Parathyroid adenoma (tissue), 2 donors: ENCODE measurements around the gene RNH1.
A peak's percentile ranks its signal among the peaks of the same experiment; 100 is the strongest.

Experiments
- H2AFZ ChIP-seq: fragments of 300-600 bp; sonication (generic); one replicate; pipeline ENCODE4 v1.7.0; 2017; ENCODE audit warnings: antibody characterized with exemption, mild to moderate bottlenecking
- H3K27ac ChIP-seq: fragments of 300-600 bp; sonication (generic); one replicate; pipeline ENCODE4 v1.7.0; 2017
- H3K27me3 ChIP-seq: fragments of 300-600 bp; sonication (generic); one replicate; pipeline ENCODE4 v1.7.0; 2017; ENCODE audit warnings: low read length; ENCODE audit not compliant: control insufficient read depth, insufficient read depth
- H3K36me3 ChIP-seq: fragments of 300-600 bp; sonication (generic); one replicate; pipeline ENCODE4 v1.7.0; 2017; ENCODE audit warnings: low read length; ENCODE audit not compliant: control insufficient read depth, insufficient read depth
- H3K4me1 ChIP-seq: fragments of 300-600 bp; sonication (generic); one replicate; pipeline ENCODE4 v1.7.0; 2017; ENCODE audit warnings: control low read depth
- H3K4me2 ChIP-seq: fragments of 300-600 bp; sonication (generic); one replicate; pipeline ENCODE4 v1.7.0; 2017; ENCODE audit warnings: low read length
- H3K4me3 ChIP-seq: fragments of 300-600 bp; sonication (generic); one replicate; pipeline ENCODE4 v1.7.0; 2017; ENCODE audit warnings: low read depth, low read length
- H3K79me2 ChIP-seq: fragments of 300-600 bp; sonication (generic); one replicate; pipeline ENCODE4 v1.7.0; 2017; ENCODE audit warnings: control low read depth
- H3K9ac ChIP-seq: fragments of 300-600 bp; sonication (generic); one replicate; pipeline ENCODE4 v1.7.0; 2017; ENCODE audit warnings: mild to moderate bottlenecking
- H3K9me3 ChIP-seq: fragments of 300-600 bp; sonication (generic); one replicate; pipeline ENCODE4 v1.7.0; 2017; ENCODE audit warnings: low read length; ENCODE audit not compliant: control insufficient read depth
- TF ChIP-seq, protein P1 (sequence below): fragments of 300-600 bp; sonication (generic); IDR thresholded peaks from one replicate; pipeline ENCODE4 v1.7.0; 2017; ENCODE audit warnings: antibody characterized with exemption, mild to moderate bottlenecking
- donor health status: primary hyperparathyroidism.

RNH1 gene

DNA sequence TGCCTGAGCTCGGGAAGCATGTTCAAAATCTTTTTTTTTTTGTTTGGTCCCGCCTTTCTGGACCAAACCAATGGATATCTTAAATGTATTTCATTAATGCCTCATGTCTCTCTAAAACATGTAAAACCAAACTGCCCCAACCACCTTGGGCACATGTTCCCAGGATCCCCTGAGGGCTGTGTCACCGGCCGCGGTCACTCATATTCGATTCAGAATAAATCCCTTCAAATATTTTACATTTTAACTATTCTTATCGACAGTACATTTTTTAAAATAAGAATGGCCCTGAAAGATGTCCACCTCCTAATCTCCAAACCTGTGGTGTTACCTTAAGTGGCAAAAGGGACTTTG, 2.1 kb downstream of the RNH1 start:
- H3K79me2 ChIP-seq, result peaks cover 12% of the 10 kb centered on the region
- no peaks in the 10 kb centered on the region for H3K9me3 ChIP-seq
- peak overlapping the region; percentile 9 for H3K4me3 ChIP-seq
- H3K27ac ChIP-seq, result no peak overlapping the region
- H2AFZ ChIP-seq, result no peak overlapping the region
- H3K36me3 ChIP-seq, result no peaks in the 10 kb centered on the region
- no peak overlapping the region for H3K4me2 ChIP-seq
- H3K4me1 ChIP-seq, result no peaks in the 10 kb centered on the region
- no peak overlapping the region for H3K9ac ChIP-seq
- TF ChIP-seq, protein P1, sequence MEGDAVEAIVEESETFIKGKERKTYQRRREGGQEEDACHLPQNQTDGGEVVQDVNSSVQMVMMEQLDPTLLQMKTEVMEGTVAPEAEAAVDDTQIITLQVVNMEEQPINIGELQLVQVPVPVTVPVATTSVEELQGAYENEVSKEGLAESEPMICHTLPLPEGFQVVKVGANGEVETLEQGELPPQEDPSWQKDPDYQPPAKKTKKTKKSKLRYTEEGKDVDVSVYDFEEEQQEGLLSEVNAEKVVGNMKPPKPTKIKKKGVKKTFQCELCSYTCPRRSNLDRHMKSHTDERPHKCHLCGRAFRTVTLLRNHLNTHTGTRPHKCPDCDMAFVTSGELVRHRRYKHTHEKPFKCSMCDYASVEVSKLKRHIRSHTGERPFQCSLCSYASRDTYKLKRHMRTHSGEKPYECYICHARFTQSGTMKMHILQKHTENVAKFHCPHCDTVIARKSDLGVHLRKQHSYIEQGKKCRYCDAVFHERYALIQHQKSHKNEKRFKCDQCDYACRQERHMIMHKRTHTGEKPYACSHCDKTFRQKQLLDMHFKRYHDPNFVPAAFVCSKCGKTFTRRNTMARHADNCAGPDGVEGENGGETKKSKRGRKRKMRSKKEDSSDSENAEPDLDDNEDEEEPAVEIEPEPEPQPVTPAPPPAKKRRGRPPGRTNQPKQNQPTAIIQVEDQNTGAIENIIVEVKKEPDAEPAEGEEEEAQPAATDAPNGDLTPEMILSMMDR, result no peak
- no peaks in the 10 kb centered on the region for H3K27me3 ChIP-seq

DNA sequence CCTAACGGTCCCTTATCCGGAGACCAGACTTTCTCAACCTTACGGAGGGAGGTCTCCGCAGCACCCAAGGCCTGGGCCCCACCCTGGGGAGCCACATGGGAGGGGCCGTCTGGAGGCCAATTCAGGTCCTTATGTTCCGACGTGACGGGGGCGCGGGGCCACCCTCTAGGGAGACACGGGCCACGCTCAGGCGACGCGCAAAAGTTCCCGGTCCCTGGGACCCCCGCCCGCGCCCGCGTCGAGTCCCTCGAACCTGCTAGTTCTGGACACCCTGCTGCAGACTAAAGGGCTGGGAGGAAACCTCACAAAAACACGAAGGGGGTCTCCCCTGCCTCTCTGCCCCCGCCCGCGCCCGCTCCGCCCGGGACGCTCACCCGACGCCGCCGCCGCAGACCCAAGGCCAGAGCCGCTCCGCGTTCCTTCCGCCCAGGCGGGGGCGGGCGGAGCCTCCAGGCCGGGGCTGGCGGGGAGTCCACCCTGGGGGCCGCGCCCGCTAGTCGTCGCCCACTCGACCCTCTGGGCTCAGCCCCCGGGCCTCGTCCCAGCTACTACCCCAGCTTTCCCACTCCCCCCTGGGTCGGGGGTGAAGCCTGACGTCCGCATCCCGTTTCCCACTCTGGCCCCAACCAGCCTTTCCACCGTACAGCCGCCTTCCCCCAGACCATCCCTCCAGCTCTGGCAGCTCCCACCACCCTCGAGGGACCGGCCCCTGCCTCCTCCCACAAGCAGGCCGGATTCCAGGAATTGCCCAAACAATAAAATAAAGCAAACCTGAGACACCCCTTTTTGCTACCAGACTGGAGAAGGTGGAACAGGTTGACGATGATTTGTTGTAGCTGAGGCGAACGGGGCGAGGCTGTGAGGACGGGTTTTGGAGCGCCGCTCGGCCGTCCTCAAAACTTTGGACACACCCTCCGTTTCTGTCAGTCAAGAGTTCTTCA, 2.7 kb downstream of the RNH1 start:
- Histone ChIP-seq H3K9me3 (no peaks in the 10 kb centered on the region), H3K9ac (no peak overlapping the region), H3K36me3 (no peaks in the 10 kb centered on the region), H3K79me2 (peaks cover 12% of the 10 kb centered on the region), H2AFZ (no peak overlapping the region), H3K4me3 (peak overlapping the region; percentile 9), H3K4me2 (peak overlapping the region; percentile 31), H3K27me3 (no peaks in the 10 kb centered on the region), H3K27ac (no peak overlapping the region), H3K4me1 (no peaks in the 10 kb centered on the region)
- TF ChIP-seq, protein P1, result no peak

DNA sequence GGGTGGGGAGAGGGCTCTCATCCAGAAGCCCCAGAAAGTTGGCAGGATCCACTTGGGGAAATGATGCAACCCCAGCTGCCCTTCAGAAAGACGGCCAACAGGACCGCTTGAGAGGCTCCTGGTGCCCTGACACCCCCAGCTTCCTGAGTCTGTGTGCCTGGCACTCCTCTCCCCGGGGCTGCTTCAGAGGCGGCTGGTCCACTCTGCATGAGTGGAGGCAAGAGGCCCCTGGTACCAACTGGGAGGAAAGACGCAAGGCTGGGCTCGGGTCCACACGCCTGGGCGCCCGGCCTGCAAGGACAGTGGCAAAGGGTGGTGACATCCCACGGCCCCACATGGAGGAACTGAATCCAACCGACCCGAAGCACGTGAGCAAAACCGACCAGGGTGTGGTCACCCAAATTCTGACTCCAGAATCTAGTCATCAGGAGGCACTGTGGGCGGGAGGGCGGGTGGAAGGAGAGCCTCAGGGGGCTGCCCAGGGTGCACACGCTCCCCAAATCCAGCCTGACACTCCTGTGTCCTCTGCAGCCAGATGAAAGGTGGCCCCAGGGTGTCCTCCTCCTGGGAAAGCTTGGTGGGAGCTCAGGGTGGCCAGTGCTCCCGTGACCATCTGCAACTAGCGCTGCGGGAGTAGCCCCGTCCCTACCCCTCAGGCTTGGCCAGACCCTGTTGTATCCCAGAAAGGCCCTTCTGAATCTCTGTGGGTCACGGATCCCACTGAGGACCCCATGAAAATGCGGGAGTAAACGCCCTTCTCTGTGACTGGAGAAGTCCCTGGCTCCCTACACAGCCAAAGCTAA, 3.7 kb downstream of the RNH1 start:
- Histone ChIP-seq H3K4me3 (no peak overlapping the region), H3K9ac (no peak overlapping the region), H3K4me1 (peaks cover 8% of the 10 kb centered on the region), H2AFZ (no peak overlapping the region), H3K4me2 (no peak overlapping the region), H3K27me3 (no peaks in the 10 kb centered on the region), H3K9me3 (no peaks in the 10 kb centered on the region), H3K79me2 (peaks cover 12% of the 10 kb centered on the region), H3K27ac (no peak overlapping the region), H3K36me3 (no peaks in the 10 kb centered on the region)
- TF ChIP-seq, protein P1, result no peak

DNA sequence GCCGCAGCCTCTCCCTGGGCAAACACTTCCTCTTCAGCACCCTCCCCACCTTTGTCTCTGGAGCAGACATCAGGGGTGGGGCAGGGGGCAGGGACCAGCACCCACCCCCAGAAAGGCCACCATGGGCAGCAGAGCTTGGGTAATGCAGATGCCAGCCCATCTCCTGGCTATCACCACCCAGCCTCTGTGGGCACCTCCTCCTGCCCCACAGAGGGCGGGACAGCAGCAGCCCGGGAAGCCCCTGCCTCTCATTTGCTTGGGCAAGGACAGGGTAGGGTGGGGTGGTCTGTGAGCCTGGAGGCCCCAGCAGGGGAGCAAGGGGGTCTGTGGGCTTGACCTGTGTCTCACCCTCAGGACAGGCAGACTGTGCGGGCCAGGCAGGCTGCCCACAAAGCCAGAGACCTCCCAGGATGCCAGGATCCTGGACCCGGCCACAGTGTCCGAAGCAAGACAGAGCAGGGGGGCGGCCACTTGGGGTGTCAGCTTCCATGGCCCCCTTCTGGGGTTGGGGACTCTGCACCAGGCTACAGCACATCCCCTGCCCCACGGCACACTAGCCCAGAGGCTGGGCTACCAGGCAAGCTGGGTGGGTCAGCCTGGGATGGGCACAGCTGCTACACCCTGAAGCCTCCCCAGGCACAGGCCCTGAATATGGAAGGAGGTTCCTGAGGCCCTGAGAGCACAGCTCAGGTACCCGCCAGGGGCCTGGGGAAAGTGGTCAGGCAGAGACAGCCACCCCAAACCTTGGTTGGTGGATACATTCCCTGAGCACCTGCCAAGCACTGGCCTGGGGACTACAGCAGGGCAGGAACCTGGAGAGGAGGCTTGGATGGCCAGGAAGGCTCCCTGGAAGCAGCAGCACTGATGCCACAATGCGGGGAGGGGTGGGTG, 4.5 kb downstream of the RNH1 start:
- no peak overlapping the region for H3K27ac ChIP-seq
- H3K9me3 ChIP-seq, result no peaks in the 10 kb centered on the region
- H3K9ac ChIP-seq, result no peak overlapping the region
- no peaks in the 10 kb centered on the region for H3K36me3 ChIP-seq
- peaks cover 12% of the 10 kb centered on the region for H3K79me2 ChIP-seq
- no peak overlapping the region for H3K4me3 ChIP-seq
- TF ChIP-seq, protein P1, result no peak
- no peaks in the 10 kb centered on the region for H3K27me3 ChIP-seq
- H2AFZ ChIP-seq, result no peak overlapping the region
- H3K4me2 ChIP-seq, result no peak overlapping the region
- H3K4me1 ChIP-seq, result peaks cover 12% of the 10 kb centered on the region
